MCF 10A (cell line): ENCODE data around the gene LRRC31. TPM values are rescaled to one million over a fixed set of nuclear protein-coding genes. Genes with fewer than 3 reads are reported as not detected.

ENCODE experiments used
- BruUV-seq: library from RNA; stranded (reverse); fragments of 400-500 nt; replicated peaks from 2 replicates; lab custom pipeline; 2021; lab: Mats Ljungman, UMichigan
- CTCF ChIA-PET: fragments of 300-600 bp; sonication (Branson Sonifier 250); formaldehyde crosslinking; extraction: SDS; loops from one replicate; lab custom pipeline; 2021; ENCODE audit warnings: antibody characterized with exemption, inconsistent platforms; lab: Yijun Ruan, JAX
- POLR2A ChIA-PET: fragments of 300-600, 350-650 bp; sonication (Branson Sonifier 250); formaldehyde crosslinking; extraction: SDS; loops from one replicate; lab custom pipeline; 2020; ENCODE audit warnings: antibody characterized with exemption, inconsistent platforms; lab: Yijun Ruan, JAX
- DNase-seq: peaks from one replicate; pipeline ENCODE4 v3.0.0-alpha.2; 2018; ENCODE audit not compliant: unreplicated experiment
- H3K27ac Mint-ChIP-seq: one replicate; pipeline ENCODE4 v1.8.0; 2022; ENCODE audit warnings: mild to moderate bottlenecking, low read depth, mixed read lengths; ENCODE audit not compliant: unreplicated experiment
- H3K27me3 Mint-ChIP-seq: one replicate; pipeline ENCODE4 v1.8.0; 2022; ENCODE audit warnings: mixed read lengths; ENCODE audit not compliant: insufficient read depth, unreplicated experiment
- H3K36me3 Mint-ChIP-seq: one replicate; pipeline ENCODE4 v1.8.0; 2022; ENCODE audit warnings: mild to moderate bottlenecking, moderate library complexity, mixed read lengths; ENCODE audit not compliant: insufficient read depth, unreplicated experiment
- H3K4me1 Mint-ChIP-seq: one replicate; pipeline ENCODE4 v1.8.0; 2022; ENCODE audit warnings: mixed read lengths; ENCODE audit not compliant: insufficient read depth, unreplicated experiment
- H3K4me3 Mint-ChIP-seq: one replicate; pipeline ENCODE4 v1.8.0; 2022; ENCODE audit warnings: mild to moderate bottlenecking, moderate library complexity, mixed read lengths; ENCODE audit not compliant: unreplicated experiment
- H3K9me3 Mint-ChIP-seq: one replicate; pipeline ENCODE4 v1.8.0; 2022; ENCODE audit warnings: mixed read lengths; ENCODE audit not compliant: unreplicated experiment
- intact Hi-C: fragments of 100-400 bp; cut with micrococcal nuclease; formaldehyde crosslinking; loops from 2 replicates; pipeline ENCODE4 v1.14.1; 2022
- total RNA-seq: library from RNA; stranded (reverse); gene quantifications from 2 replicates; pipeline ENCODE4 v1.2.3, GENCODE V29; 2022
- TF ChIP-seq, protein P1 (sequence below): fragments of 200-600 bp; IDR thresholded peaks from one replicate; pipeline ENCODE4 v1.8.0; 2022; ENCODE audit warnings: antibody characterized with exemption, mild to moderate bottlenecking; ENCODE audit not compliant: unreplicated experiment

LRRC31 gene
- total RNA-seq, 1 experiment from 2014 or later, result not detected

DNA sequence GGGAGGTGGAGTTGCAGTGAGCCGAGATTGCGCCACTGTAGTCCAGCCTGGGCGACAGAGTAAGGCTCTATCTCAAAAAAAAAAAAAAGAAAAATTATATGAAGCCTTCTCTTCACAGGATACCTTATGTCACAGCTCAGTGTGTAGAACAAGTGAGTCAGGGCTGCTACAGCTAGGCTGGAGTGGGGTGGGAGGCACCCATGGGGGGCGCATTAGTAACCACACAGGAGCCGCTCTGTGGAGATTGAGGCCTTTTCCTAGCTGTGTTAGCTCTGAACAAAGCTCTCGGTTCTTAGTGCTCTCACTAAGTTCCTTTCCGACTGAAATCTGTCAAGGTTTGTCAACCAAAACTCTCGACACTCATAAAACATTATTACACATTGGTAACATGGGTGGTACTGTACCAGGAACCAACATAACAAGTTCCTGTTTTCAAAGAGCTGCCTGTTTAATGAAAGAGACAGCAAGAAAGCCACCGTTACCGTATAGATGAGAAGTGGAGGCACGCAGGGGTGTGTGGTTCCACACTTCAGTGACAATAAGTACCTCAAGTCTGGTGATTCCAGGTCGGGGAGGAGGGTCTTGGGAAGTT lies 4.5 kb downstream of the LRRC31 start:
- DNase-seq, result no peak

GRCh38 chr3:169864270-169864669 lies 5.5 kb downstream of the LRRC31 start:
- H3K4me1 Mint-ChIP-seq, result no peaks in the 10 kb centered on the region
- H3K36me3 Mint-ChIP-seq, result no peaks in the 10 kb centered on the region
- no TSS peak for BruUV-seq
- no peak overlapping the region for H3K4me3 Mint-ChIP-seq
- CTCF ChIA-PET, result interaction anchor here (0.6 to 2.4 kb wide), 17 partner anchors 8 to 1029 kb away, joined by 3 to 7 read pairs (median 3); partner anchors contain the start of gene SEC62
- TF ChIP-seq, protein P1, sequence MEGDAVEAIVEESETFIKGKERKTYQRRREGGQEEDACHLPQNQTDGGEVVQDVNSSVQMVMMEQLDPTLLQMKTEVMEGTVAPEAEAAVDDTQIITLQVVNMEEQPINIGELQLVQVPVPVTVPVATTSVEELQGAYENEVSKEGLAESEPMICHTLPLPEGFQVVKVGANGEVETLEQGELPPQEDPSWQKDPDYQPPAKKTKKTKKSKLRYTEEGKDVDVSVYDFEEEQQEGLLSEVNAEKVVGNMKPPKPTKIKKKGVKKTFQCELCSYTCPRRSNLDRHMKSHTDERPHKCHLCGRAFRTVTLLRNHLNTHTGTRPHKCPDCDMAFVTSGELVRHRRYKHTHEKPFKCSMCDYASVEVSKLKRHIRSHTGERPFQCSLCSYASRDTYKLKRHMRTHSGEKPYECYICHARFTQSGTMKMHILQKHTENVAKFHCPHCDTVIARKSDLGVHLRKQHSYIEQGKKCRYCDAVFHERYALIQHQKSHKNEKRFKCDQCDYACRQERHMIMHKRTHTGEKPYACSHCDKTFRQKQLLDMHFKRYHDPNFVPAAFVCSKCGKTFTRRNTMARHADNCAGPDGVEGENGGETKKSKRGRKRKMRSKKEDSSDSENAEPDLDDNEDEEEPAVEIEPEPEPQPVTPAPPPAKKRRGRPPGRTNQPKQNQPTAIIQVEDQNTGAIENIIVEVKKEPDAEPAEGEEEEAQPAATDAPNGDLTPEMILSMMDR, result no peak
- no peaks in the 10 kb centered on the region for H3K9me3 Mint-ChIP-seq
- DNase-seq, result no peak
- H3K27me3 Mint-ChIP-seq, result no peaks in the 10 kb centered on the region
- POLR2A ChIA-PET, result interaction anchor here (1.4 kb wide), 1 partner anchor 103 kb away, joined by 4 read pairs; no protein-coding TSS in a partner anchor
- no peak overlapping the region for H3K27ac Mint-ChIP-seq
- intact Hi-C loops, result loop anchor here (5.0 kb wide), 2 partner anchors 173 to 548 kb away; partner anchors contain the start of gene GPR160

More for the DNA sequence above, 4.5 kb downstream of the LRRC31 start:
- no peaks in the 10 kb centered on the region for H3K27me3 Mint-ChIP-seq
- no peak overlapping the region for H3K4me3 Mint-ChIP-seq
- no peak overlapping the region for H3K27ac Mint-ChIP-seq
- H3K9me3 Mint-ChIP-seq, result no peaks in the 10 kb centered on the region
- CTCF ChIA-PET, result interaction anchor here (0.6 to 1.9 kb wide), 6 partner anchors 14 to 711 kb away, joined by 3 to 6 read pairs (median 3); partner anchors contain the start of gene SEC62
- no peaks in the 10 kb centered on the region for H3K4me1 Mint-ChIP-seq
- no TSS peak for BruUV-seq
- H3K36me3 Mint-ChIP-seq, result peaks cover 2% of the 10 kb centered on the region
- POLR2A ChIA-PET, result no interaction called here
- TF ChIP-seq, protein P1, result no peak
- intact Hi-C loops, result no loop called here

GRCh38 chr3:169863458-169863899 lies 6.3 kb downstream of the LRRC31 start:
- no peak overlapping the region for H3K27ac Mint-ChIP-seq
- H3K27me3 Mint-ChIP-seq, result no peaks in the 10 kb centered on the region
- no peaks in the 10 kb centered on the region for H3K4me1 Mint-ChIP-seq
- H3K4me3 Mint-ChIP-seq, result no peak overlapping the region
- intact Hi-C loops, result loop anchor here (1.0 to 5.0 kb wide), 5 partner anchors 100 to 549 kb away; partner anchors contain the start of genes GPR160 and SEC62
- TF ChIP-seq, protein P1, result peak; percentile 93
- no TSS peak for BruUV-seq
- CTCF ChIA-PET, result interaction anchor here (0.8 to 2.4 kb wide), 10 partner anchors 8 to 547 kb away, joined by 3 to 7 read pairs (median 3); no protein-coding TSS in a partner anchor
- no peaks in the 10 kb centered on the region for H3K36me3 Mint-ChIP-seq
- peak; percentile 85 for DNase-seq
- H3K9me3 Mint-ChIP-seq, result no peaks in the 10 kb centered on the region
- POLR2A ChIA-PET, result interaction anchor here (0.7 to 1.4 kb wide), 3 partner anchors 102 to 112 kb away, joined by 3 to 4 read pairs (median 3); no protein-coding TSS in a partner anchor

DNA sequence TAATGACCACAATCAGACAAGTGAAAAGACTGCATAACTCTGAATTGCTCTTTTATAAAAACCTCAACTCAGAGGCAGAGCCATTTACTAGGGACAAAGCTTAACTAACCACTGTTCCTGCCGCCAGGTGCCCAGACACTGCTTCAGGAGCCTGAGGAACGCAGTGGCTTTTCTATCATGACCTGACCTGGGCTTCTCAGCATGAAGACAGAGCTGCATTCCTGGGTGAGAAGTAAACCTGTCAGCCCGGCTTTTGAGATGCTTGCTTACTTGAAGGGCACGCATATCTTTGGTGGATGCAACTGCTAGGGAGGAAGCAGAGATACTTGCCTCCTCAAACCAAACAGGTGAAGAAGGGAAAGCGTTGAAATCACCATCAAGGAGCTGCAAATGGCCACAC lies 7.9 kb downstream of the LRRC31 start:
- ChIA-PET POLR2A (no interaction called here), CTCF (interaction anchor here (0.5 to 2.4 kb wide), 7 partner anchors 90 to 548 kb away, joined by 3 to 7 read pairs (median 4); partner anchors contain the start of gene SEC62)
- Mint-ChIP-seq H3K4me1 (no peaks in the 10 kb centered on the region), H3K4me3 (no peak overlapping the region), H3K9me3 (no peaks in the 10 kb centered on the region), H3K27me3 (peaks cover 2% of the 10 kb centered on the region), H3K27ac (no peak overlapping the region), H3K36me3 (no peaks in the 10 kb centered on the region)
- TF ChIP-seq, protein P1, result no peak
- BruUV-seq, result no TSS peak
- intact Hi-C loops, result loop anchor here (5.0 kb wide), 2 partner anchors 175 to 550 kb away; partner anchors contain the start of gene GPR160
- DNase-seq, result no peak
